Uterus (tissue), 4 donors: ENCODE results near the gene SLC6A19. TPM values are rescaled to one million over a fixed set of nuclear protein-coding genes. Genes with fewer than 3 reads are reported as not detected.

Experiments
- DNase-seq, 2 donors: peaks; one replicate each; pipeline ENCODE4 v3.0.0-alpha.2; 2019 to 2020
- H3K27ac ChIP-seq, 2 donors: fragments of 200-600 bp; sonication (generic); 1 replicate in 1 of 2; 2 replicates in 1 of 2; pipeline ENCODE4 v1.5.1; 2016 to 2018
- H3K27me3 ChIP-seq, 2 donors: fragments of 200-600 bp; sonication (generic); one replicate each; pipeline ENCODE4 v1.5.1; 2018 to 2019; ENCODE audit warnings: control low read depth in 1 of 2
- H3K36me3 ChIP-seq, 2 donors: fragments of 200-600 bp; sonication (generic); one replicate each; pipeline ENCODE4 v1.5.1; 2019; ENCODE audit warnings: control low read depth in 1 of 2
- H3K4me1 ChIP-seq, 2 donors: fragments of 200-600 bp; sonication (generic); one replicate each; pipeline ENCODE4 v1.5.1; 2018 to 2019; ENCODE audit warnings: control low read depth in 1 of 2
- H3K4me3 ChIP-seq, 2 donors: fragments of 200-600 bp; sonication (generic); 1 replicate in 1 of 2; 2 replicates in 1 of 2; pipeline ENCODE4 v1.5.1; 2018 to 2019; ENCODE audit warnings: mild to moderate bottlenecking in 1 of 2
- H3K9me3 ChIP-seq, 2 donors: fragments of 200-600 bp; sonication (generic); one replicate each; pipeline ENCODE4 v1.5.1; 2019; ENCODE audit warnings: control low read depth in 1 of 2
- CTCF ChIP-seq, 4 experiments: fragments of 200-600 bp in 2 of 4; fragments of 450-650 bp in 2 of 4; sonication (generic) in 2 of 4; IDR thresholded peaks; one replicate each; pipeline ENCODE4 v1.5.1; 2016 to 2019; ENCODE audit warnings: antibody characterized with exemption in 4 of 4, mild to moderate bottlenecking in 2 of 4, moderate library complexity in 1 of 4
- POLR2A ChIP-seq, 2 donors: fragments of 450-650 bp; IDR thresholded peaks; one replicate each; pipeline ENCODE4 v1.6.1; 2016; ENCODE audit warnings: antibody characterized with exemption in 2 of 2, mild to moderate bottlenecking in 1 of 2, moderate library complexity in 1 of 2
- intact Hi-C: fragments of 100-400 bp; cut with DNase I; formaldehyde crosslinking; loops from one replicate; pipeline ENCODE4 v1.15.1; 2023; ENCODE audit warnings: low total_unique reads
- total RNA-seq, 4 donors: library from RNA; depleted of rRNA in 3 of 4; stranded (reverse); fragments of >200 nt in 3 of 4; gene quantifications; one replicate each; pipeline versions ENCODE4 v1.1.0 to v1.2.4, GENCODE V29; 2014 to 2023
- donor health status: DM: yes; HTN: yes; CAD: no.

SLC6A19 gene
- total RNA-seq, 4 donors from 2014 or later = under 0.01 TPM; not detected in 3

GRCh38 chr5:1268056-1268455 is 66.7 kb downstream of the SLC6A19 start:
- DNase-seq = no peak

GRCh38 chr5:1268666-1269065 is 67.3 kb downstream of the SLC6A19 start:
- TF ChIP-seq CTCF (IDR thresholded peaks at IDR 0.05) (no peak), POLR2A (IDR thresholded peaks at IDR 0.05) (no peak)
- Histone ChIP-seq H3K36me3 (no peaks in the 10 kb centered on the region), H3K4me1 (no peaks in the 10 kb centered on the region), H3K4me3 (no peak overlapping the region), H3K27me3 (no peaks in the 10 kb centered on the region), H3K9me3 (no peaks in the 10 kb centered on the region), H3K27ac (no peak overlapping the region)
- intact Hi-C loops = no loop called here
- no peak for DNase-seq

More at GRCh38 chr5:1268056-1268455, 66.7 kb downstream of the SLC6A19 start:
- H3K27me3 ChIP-seq = no peaks in the 10 kb centered on the region
- no peak overlapping the region for H3K27ac ChIP-seq
- no peaks in the 10 kb centered on the region for H3K4me1 ChIP-seq
- TF ChIP-seq CTCF (IDR thresholded peaks at IDR 0.05) (no peak), POLR2A (IDR thresholded peaks at IDR 0.05) (no peak)
- intact Hi-C loops = no loop called here
- H3K4me3 ChIP-seq = no peak overlapping the region
- no peaks in the 10 kb centered on the region for H3K36me3 ChIP-seq
- no peaks in the 10 kb centered on the region for H3K9me3 ChIP-seq

GRCh38 chr5:1270426-1270825 is 69.0 kb downstream of the SLC6A19 start:
- intact Hi-C loops = no loop called here
- DNase-seq = no peak
- no peaks in the 10 kb centered on the region for H3K9me3 ChIP-seq
- H3K36me3 ChIP-seq = no peaks in the 10 kb centered on the region
- H3K27me3 ChIP-seq = no peaks in the 10 kb centered on the region
- H3K4me1 ChIP-seq = no peaks in the 10 kb centered on the region
- no peak for TF ChIP-seq POLR2A (IDR thresholded peaks at IDR 0.05)
- no peak for TF ChIP-seq CTCF (IDR thresholded peaks at IDR 0.05)
- no peak overlapping the region for H3K27ac ChIP-seq
- H3K4me3 ChIP-seq = no peak overlapping the region

- intact Hi-C loops = no loop called here
- Histone ChIP-seq H3K27ac (no peak overlapping the region), H3K4me1 (no peaks in the 10 kb centered on the region), H3K9me3 (no peaks in the 10 kb centered on the region), H3K4me3 (no peak overlapping the region), H3K27me3 (no peaks in the 10 kb centered on the region), H3K36me3 (no peaks in the 10 kb centered on the region)
- DNase-seq = no peak
- TF ChIP-seq CTCF (IDR thresholded peaks at IDR 0.05) (no peak), POLR2A (IDR thresholded peaks at IDR 0.05) (no peak)
Observed at GRCh38 chr5:1270933-1271914, 69.8 kb downstream of the SLC6A19 start.

GRCh38 chr5:1272201-1272600 is 70.8 kb downstream of the SLC6A19 start:
- TF ChIP-seq CTCF (IDR thresholded peaks at IDR 0.05) (no peak), POLR2A (IDR thresholded peaks at IDR 0.05) (no peak)
- DNase-seq = no peak
- intact Hi-C loops = no loop called here
- no peak overlapping the region for H3K27ac ChIP-seq
- no peaks in the 10 kb centered on the region for H3K27me3 ChIP-seq
- H3K4me3 ChIP-seq = no peak overlapping the region
- no peaks in the 10 kb centered on the region for H3K36me3 ChIP-seq
- no peaks in the 10 kb centered on the region for H3K9me3 ChIP-seq
- H3K4me1 ChIP-seq = no peaks in the 10 kb centered on the region
